Activated CD4-positive, alpha-beta T cell treated with anti-CD3 and anti-CD28 coated beads, Interleukin-2, amount 50 U/mL, for 24 hours (primary cell): ENCODE results near the gene PSME3IP1.
"Not testable (repeated sequence)": the region's sequence is repeated elsewhere in the genome, so short reads cannot be mapped to it uniquely, and the experiment has no call there.

Experiments used
- DNase-seq, 2 donors: peaks; one replicate each; pipeline ENCODE4 v3.0.0-alpha.2; 2020; ENCODE audit warnings: low read depth in 1 of 2, low spot score in 1 of 2

Gene PSME3IP1

GRCh38 chr16:57125969-57126368 lies 59.9 kb downstream of the PSME3IP1 start:
- no peak for DNase-seq

DNA sequence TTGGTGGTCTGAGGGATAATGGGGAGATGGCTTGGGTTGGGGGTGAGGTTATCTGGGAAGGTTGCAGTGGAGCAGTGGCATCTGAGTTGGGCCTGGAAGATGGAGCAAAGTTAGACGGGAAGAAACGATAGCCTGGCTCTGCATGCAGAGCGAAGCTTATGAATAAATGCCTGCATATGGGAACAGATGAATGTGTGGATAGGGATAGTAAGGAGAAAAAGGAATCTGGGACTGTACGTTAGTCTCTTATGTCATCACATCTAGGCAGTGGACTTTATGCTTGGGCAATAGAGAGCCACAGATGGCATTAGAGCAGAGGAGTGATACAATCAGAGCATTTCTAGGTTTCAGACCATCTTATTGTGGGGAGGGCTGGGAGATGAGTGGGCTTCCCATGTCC lies 60.5 kb downstream of the PSME3IP1 start:
- no peak for DNase-seq

DNA sequence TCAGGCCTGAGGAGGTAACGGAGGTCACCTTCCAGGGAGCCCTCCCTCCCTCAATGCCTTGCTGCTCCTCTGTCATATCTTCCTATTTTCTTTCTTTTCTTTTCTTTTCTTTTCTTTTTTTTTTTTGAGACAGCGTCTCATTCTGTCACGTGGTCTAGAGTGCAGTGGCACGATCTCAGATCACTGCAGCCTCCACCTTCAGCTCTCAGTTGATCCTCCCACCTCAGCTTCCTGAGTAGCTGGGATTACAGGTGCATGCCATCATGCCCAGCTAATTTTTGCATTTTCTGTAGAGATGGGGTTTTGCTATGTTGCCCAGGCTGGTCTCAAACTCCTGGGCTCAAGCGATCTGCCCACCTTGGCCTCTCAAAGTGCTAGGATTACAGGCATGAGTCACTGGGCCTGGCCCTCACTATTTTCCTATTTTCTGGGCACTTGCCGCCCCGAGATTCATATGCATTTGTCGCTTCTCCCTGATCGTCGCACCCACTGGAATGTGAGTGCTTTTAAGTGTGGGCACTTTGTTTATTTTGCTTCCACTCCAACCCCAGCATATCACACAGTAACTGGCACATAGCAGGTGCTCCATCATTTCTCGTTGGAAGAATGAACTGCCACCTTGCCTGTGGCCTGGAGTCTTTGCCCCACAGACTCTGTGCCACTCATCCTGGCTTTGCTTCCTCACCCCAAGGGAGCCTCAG lies 61.7 kb downstream of the PSME3IP1 start:
- no peak for DNase-seq

DNA sequence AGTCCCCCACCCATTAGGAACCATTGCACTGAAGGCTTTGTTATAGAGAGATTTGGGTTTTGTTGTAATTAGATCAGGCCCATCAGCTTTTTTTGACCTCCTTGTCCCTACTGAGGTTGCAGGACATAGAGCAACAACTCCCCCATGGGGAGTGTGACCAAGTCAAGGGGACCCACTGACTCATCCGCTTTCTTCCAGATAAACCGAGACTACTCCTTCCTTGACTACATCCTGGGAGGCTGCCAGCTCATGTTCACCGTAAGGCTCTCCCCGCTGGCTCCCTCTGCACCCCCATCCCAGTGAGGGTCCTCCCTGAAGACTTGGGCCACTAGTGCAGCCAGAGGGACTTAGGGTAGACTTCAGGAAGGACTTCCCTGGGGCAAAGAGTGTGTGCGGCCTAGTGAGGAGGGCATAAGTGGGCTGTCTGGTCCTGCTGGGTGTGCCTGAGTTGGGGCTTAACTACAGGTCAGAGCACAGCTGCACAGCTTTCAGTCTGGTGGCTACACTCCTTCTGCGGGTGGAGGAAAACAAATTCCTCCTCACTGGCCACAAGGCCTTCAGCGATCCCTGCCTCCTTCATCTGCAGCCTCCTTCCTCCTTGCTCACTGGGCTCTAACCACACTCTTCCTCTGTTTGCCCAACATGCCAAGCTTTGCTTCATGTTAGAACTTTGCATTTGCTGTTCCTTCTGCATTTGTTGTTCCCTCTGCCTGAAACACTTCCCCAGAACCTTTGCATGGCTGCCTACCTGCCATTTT lies 62.4 kb downstream of the PSME3IP1 start:
- no peak for DNase-seq

GRCh38 chr16:57118461-57119084 lies 67.3 kb downstream of the PSME3IP1 start:
- no peak for DNase-seq

GRCh38 chr16:57115514-57116182 lies 70.2 kb downstream of the PSME3IP1 start:
- no peak for DNase-seq

GRCh38 chr16:57115168-57115513 lies 70.7 kb downstream of the PSME3IP1 start:
- DNase-seq = no peak

GRCh38 chr16:57113664-57114063 lies 72.2 kb downstream of the PSME3IP1 start:
- DNase-seq = no peak

- DNase-seq = no peak
Measured at GRCh38 chr16:57113042-57113453, 72.8 kb downstream of the PSME3IP1 start.

- no peak for DNase-seq
Measured at GRCh38 chr16:57112403-57113041, 73.3 kb downstream of the PSME3IP1 start.

GRCh38 chr16:57111420-57111819 lies 74.4 kb downstream of the PSME3IP1 start:
- no peak for DNase-seq

- DNase-seq = no peak
Measured at GRCh38 chr16:57110937-57111336, 74.9 kb downstream of the PSME3IP1 start.

- not testable (repeated sequence) for DNase-seq
Measured at GRCh38 chr16:57109259-57110105, 76.4 kb downstream of the PSME3IP1 start.

GRCh38 chr16:57108432-57108831 lies 77.4 kb downstream of the PSME3IP1 start:
- no peak for DNase-seq

DNA sequence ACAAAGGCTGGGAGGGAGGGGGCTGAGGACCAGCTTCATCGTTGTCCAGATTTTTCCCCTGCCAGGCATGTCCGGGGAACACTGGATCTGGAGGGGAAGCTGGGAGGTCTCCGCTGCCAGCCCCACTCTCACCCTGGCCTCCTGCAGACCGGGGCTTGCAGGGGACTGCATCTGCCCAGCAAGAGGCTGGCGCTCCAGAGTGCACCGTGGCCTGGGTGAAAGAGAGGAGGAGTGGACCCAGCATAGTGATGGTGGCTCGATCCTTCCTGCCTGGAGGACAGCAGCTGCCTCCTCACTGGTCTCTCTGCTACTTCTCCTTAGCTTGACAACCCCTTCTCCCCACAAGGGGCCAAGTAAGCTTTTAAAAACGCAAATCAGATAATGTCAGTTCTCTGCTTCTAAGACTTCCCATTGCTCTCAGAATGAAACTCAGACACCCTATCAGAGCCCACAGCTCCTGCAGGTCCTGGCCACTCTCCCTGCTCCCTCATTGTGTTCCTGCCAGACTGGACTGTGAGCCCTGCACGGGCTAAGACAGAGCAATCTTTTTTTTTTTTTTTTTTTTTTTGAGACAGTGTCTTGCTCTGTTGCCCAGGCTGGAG lies 78.4 kb downstream of the PSME3IP1 start:
- no peak for DNase-seq

DNA sequence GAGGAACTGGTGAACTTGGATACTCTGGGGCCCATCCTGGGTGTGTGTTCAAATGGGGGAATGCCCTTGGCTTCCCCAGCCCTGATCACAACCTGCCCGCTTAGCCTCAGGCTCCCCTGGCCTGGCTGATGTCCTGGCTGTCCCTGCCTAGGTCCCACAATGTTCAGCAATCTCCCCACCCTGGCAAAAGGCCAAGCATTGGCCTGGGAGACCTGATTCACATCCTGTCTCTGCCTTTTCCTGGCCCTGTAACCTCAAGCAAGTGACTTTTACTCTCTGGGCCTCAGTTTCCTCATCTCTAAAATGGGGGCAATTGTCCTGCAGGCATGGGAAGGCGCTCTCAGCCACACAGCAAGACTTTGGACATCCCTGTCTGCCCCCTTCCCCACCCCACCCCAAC lies 79.1 kb downstream of the PSME3IP1 start:
- DNase-seq = no peak

- no peak for DNase-seq
Measured at GRCh38 chr16:57105184-57105583, 80.7 kb downstream of the PSME3IP1 start.

DNA sequence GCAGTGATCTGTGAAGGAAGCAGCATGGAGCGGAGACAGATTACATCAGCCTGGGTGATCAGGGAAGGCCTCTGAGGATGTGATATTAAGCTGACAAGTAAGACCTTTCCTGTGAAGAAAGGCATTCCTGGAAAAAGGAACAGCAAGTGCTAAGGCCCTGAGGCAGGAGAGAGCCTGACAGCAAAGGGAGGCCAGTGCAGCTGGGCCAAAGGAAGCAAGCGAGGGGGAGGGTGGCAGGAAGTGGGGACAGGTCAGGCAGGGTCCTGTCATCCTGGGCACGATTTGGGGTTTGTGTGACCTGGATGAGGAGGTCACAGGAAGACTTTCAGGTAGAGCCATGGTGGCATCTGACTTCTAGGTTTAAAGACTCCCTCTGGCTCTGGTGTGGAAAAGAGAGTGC lies 81.1 kb downstream of the PSME3IP1 start:
- DNase-seq = no peak

DNA sequence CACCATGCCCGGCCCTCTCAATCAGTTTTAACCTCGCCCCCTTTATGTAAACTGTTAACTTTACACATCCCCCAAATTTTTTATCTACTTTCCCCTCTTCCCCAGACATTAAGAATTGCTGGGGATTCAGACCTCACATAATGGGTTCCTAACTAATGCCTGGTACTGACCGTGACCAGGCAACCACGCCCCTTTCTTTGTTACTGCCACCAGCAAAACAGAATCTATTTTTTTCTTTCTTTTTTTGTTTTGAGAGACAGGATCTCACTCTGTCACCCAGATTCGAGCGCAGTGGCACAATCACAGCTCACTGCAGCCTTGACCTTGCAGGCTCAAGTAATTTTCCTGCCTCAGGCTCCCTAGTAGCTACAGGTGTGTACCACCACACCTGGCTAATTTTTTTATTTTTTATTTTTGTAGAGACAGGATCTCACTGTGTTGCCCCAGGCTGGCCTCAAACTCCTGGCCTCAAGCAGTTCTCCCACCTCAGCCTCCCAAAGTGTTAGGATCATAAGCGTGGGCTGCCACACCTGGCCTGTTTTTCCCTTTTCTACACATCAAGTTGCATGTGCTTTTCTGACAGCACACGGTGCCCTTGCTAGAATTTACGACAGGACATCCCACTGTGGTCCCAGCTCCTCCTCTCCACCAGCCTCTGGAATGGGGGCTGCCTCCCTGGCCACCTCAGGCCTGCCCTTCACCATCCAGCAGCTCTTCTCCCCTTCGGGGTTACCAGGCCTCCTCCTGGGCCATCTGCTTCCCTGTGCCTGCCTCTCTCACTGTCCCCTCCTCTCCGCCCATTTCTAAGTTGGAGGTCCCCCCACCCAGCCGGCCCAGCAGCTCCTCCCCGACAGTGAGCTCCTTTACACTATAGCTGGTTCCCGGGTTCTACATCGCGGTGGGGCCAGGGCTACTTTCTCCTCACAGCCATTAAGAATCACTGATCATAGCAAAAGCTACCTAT lies 82.7 kb downstream of the PSME3IP1 start:
- DNase-seq = no peak
